SK-N-SH treated with all-trans-retinoic acid at 6 μM for 48 hours (cell line): ENCODE measurements around the gene DUXA.
"Not testable (repeated sequence)": the region's sequence is repeated elsewhere in the genome, so short reads cannot be mapped to it uniquely, and the experiment has no call there.

Source experiments
- ATAC-seq: fragments of 200-7000 bp; cut with Tn5 transposase; 3 replicates; pipeline ENCODE4 v1.9.1; 2020; ENCODE audit warnings: mild to moderate bottlenecking, moderate library complexity
- ARNTL ChIP-seq: fragments of 450-650 bp; formaldehyde crosslinking; IDR thresholded peaks from 2 replicates; pipeline ENCODE4 v1.5.0; 2020; ENCODE audit warnings: low read depth, mild to moderate bottlenecking, moderate library complexity, borderline replicate concordance
- BACH2 ChIP-seq: fragments of 250-450 bp; sonication (Bioruptor Pico); IDR thresholded peaks from 2 replicates; pipeline ENCODE4 v1.9.0; 2021; ENCODE audit warnings: mild to moderate bottlenecking, borderline replicate concordance
- CSDC2 ChIP-seq: fragments of 250-450 bp; sonication (Bioruptor Pico); IDR thresholded peaks from 2 replicates; pipeline ENCODE4 v1.5.0; 2020; ENCODE audit warnings: mild to moderate bottlenecking, moderate library complexity
- ESRRG ChIP-seq: fragments of 250-450 bp; sonication (Bioruptor Pico); IDR thresholded peaks from 2 replicates; pipeline ENCODE4 v1.6.1; 2021; ENCODE audit warnings: mild to moderate bottlenecking
- GLIS3 ChIP-seq: fragments of 250-450 bp; sonication (Bioruptor Pico); IDR thresholded peaks from 2 replicates; pipeline ENCODE4 v1.5.0; 2020; ENCODE audit warnings: mild to moderate bottlenecking, moderate library complexity
- ISL1 ChIP-seq: fragments of 250-450 bp; sonication (Bioruptor Pico); IDR thresholded peaks from 2 replicates; pipeline ENCODE4 v2.1.2; 2022; ENCODE audit warnings: mild to moderate bottlenecking, moderate library complexity
- OSR1 ChIP-seq: fragments of 250-450 bp; sonication (Bioruptor Pico); IDR thresholded peaks from 2 replicates; pipeline ENCODE4 v1.8.0; 2022; ENCODE audit warnings: moderate library complexity, mild to moderate bottlenecking, inconsistent platforms
- PPARA ChIP-seq: fragments of 250-450 bp; sonication (Bioruptor Pico); IDR thresholded peaks from 2 replicates; pipeline ENCODE4 v1.5.0; 2020; ENCODE audit warnings: mild to moderate bottlenecking, borderline replicate concordance
- RARB ChIP-seq: fragments of 250-450 bp; sonication (Bioruptor Pico); IDR thresholded peaks from 2 replicates; pipeline ENCODE4 v1.8.0; 2021; ENCODE audit warnings: mild to moderate bottlenecking, moderate library complexity
- SNAI2 ChIP-seq: fragments of 250-450 bp; sonication (Bioruptor Pico); IDR thresholded peaks from 2 replicates; pipeline ENCODE4 v1.5.0; 2020; ENCODE audit warnings: mild to moderate bottlenecking, moderate library complexity
- TCF4 ChIP-seq: fragments of 250-450 bp; sonication (Bioruptor Pico); IDR thresholded peaks from 2 replicates; pipeline ENCODE4 v1.8.0; 2021; ENCODE audit warnings: mild to moderate bottlenecking, moderate library complexity, borderline replicate concordance
- TOX ChIP-seq: fragments of 250-450 bp; sonication (Bioruptor Pico); IDR thresholded peaks from 2 replicates; pipeline ENCODE4 v1.8.0; 2021; ENCODE audit warnings: mild to moderate bottlenecking, moderate library complexity, borderline replicate concordance
- ZC3H10 ChIP-seq: fragments of 250-450 bp; sonication (Bioruptor Pico); IDR thresholded peaks from 2 replicates; pipeline ENCODE4 v1.5.1; 2021; ENCODE audit warnings: mild to moderate bottlenecking, moderate library complexity
- ZFP3 ChIP-seq: fragments of 250-450 bp; sonication (Bioruptor Pico); IDR thresholded peaks from 2 replicates; pipeline ENCODE4 v1.5.0; 2020; ENCODE audit warnings: mild to moderate bottlenecking, moderate library complexity
- ZFP30 ChIP-seq: fragments of 450-650 bp; formaldehyde crosslinking; IDR thresholded peaks from 2 replicates; pipeline ENCODE4 v1.5.0; 2022; ENCODE audit warnings: mild to moderate bottlenecking, moderate library complexity
- ZNF565 ChIP-seq: fragments of 450-650 bp; formaldehyde crosslinking; conservative IDR thresholded peaks from 2 replicates; pipeline ENCODE4 v1.5.0; 2020; ENCODE audit warnings: low read depth, mild to moderate bottlenecking, moderate library complexity
- ZNF70 ChIP-seq: fragments of 450-650 bp; formaldehyde crosslinking; IDR thresholded peaks from 2 replicates; pipeline ENCODE4 v1.5.0; 2020; ENCODE audit warnings: mild to moderate bottlenecking, moderate library complexity
- ZNF8 ChIP-seq: fragments of 450-650 bp; formaldehyde crosslinking; IDR thresholded peaks from 2 replicates; pipeline ENCODE4 v1.5.0; 2020; ENCODE audit warnings: mild to moderate bottlenecking, moderate library complexity
- TF ChIP-seq, protein P1 (sequence below): fragments of 250-450 bp; sonication (Bioruptor Pico); IDR thresholded peaks from 2 replicates; pipeline ENCODE4 v1.8.0; 2021; ENCODE audit warnings: low read depth, mild to moderate bottlenecking, moderate library complexity, borderline replicate concordance
- TF ChIP-seq, protein P2 (sequence below): fragments of 250-450 bp; sonication (Bioruptor Pico); IDR thresholded peaks from 2 replicates; pipeline ENCODE4 v1.5.0; 2020; ENCODE audit warnings: mild to moderate bottlenecking, moderate library complexity
- TF ChIP-seq, protein P3 (sequence below): fragments of 250-450 bp; sonication (Bioruptor Pico); IDR thresholded peaks from 2 replicates; pipeline ENCODE4 v1.8.0; 2020; ENCODE audit warnings: mild to moderate bottlenecking, moderate library complexity, borderline replicate concordance
- TF ChIP-seq, protein P4 (sequence below): fragments of 250-450 bp; sonication (Bioruptor Pico); IDR thresholded peaks from 2 replicates; pipeline ENCODE4 v1.5.1; 2020; ENCODE audit warnings: low read depth, mild to moderate bottlenecking, moderate library complexity

DUXA gene

DNA sequence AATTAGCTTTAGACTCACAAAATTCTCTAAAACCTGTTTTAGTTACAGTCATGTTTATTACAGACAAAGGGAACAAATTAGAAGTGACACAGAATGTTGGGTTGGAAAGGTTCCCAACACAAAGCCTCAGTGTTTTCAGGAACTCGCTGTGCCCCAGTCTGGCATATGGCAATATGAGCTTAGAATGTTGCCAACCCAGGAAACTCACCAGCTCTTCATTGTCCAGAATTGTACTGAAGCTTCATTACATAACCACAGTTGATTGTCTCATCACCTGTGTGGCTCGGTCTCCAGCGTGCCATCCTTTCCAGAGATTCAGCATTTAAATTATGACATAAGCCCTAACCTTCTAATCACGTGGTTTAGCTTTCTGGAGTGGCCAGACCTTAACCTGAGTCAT, 43.1 kb upstream of the DUXA start (continued):
- TF ChIP-seq ZNF70 (CRISPR knock-in tag) (no peak), SNAI2 (no peak), RARB (CRISPR knock-in tag) (no peak), TOX (CRISPR knock-in tag) (no peak), GLIS3 (no peak), ZNF8 (CRISPR knock-in tag) (no peak)
- TF ChIP-seq, protein P1, sequence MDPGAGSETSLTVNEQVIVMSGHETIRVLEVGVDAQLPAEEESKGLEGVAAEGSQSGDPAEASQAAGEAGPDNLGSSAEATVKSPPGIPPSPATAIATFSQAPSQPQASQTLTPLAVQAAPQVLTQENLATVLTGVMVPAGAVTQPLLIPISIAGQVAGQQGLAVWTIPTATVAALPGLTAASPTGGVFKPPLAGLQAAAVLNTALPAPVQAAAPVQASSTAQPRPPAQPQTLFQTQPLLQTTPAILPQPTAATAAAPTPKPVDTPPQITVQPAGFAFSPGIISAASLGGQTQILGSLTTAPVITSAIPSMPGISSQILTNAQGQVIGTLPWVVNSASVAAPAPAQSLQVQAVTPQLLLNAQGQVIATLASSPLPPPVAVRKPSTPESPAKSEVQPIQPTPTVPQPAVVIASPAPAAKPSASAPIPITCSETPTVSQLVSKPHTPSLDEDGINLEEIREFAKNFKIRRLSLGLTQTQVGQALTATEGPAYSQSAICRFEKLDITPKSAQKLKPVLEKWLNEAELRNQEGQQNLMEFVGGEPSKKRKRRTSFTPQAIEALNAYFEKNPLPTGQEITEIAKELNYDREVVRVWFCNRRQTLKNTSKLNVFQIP (CRISPR knock-in tag) = no peak

DNA sequence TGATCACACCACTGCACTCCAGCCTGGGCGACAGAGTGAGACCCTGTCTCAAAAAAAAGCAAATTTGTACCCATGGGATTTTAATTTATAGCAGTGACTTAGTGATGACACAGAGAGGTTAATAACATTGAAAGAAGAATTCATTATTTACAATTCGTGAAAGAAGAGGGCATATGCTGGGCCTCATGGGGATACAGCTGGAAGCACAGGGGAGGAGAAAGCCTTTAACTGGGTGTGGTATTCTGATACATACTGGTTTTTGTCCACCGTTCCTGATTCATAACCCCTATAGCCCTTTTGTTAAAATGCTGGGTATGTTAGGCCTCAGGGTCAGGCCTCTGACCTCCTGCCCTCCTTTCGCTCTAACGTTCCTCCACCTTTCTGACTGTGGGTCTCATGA, 34.9 kb upstream of the DUXA start:
- ATAC-seq = no peak
- TF ChIP-seq TOX (CRISPR knock-in tag) = no peak
- no peak for TF ChIP-seq ZC3H10 (CRISPR knock-in tag)
- no peak for TF ChIP-seq ZFP30 (CRISPR knock-in tag)
- no peak for TF ChIP-seq PPARA
- TF ChIP-seq ISL1 (CRISPR knock-in tag) = no peak
- no peak for TF ChIP-seq ZNF8 (CRISPR knock-in tag)
- TF ChIP-seq ZNF565 (CRISPR knock-in tag) = no peak
- TF ChIP-seq, protein P2, sequence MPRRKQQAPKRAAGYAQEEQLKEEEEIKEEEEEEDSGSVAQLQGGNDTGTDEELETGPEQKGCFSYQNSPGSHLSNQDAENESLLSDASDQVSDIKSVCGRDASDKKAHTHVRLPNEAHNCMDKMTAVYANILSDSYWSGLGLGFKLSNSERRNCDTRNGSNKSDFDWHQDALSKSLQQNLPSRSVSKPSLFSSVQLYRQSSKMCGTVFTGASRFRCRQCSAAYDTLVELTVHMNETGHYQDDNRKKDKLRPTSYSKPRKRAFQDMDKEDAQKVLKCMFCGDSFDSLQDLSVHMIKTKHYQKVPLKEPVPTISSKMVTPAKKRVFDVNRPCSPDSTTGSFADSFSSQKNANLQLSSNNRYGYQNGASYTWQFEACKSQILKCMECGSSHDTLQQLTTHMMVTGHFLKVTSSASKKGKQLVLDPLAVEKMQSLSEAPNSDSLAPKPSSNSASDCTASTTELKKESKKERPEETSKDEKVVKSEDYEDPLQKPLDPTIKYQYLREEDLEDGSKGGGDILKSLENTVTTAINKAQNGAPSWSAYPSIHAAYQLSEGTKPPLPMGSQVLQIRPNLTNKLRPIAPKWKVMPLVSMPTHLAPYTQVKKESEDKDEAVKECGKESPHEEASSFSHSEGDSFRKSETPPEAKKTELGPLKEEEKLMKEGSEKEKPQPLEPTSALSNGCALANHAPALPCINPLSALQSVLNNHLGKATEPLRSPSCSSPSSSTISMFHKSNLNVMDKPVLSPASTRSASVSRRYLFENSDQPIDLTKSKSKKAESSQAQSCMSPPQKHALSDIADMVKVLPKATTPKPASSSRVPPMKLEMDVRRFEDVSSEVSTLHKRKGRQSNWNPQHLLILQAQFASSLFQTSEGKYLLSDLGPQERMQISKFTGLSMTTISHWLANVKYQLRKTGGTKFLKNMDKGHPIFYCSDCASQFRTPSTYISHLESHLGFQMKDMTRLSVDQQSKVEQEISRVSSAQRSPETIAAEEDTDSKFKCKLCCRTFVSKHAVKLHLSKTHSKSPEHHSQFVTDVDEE (CRISPR knock-in tag) = no peak
- TF ChIP-seq, protein P3, sequence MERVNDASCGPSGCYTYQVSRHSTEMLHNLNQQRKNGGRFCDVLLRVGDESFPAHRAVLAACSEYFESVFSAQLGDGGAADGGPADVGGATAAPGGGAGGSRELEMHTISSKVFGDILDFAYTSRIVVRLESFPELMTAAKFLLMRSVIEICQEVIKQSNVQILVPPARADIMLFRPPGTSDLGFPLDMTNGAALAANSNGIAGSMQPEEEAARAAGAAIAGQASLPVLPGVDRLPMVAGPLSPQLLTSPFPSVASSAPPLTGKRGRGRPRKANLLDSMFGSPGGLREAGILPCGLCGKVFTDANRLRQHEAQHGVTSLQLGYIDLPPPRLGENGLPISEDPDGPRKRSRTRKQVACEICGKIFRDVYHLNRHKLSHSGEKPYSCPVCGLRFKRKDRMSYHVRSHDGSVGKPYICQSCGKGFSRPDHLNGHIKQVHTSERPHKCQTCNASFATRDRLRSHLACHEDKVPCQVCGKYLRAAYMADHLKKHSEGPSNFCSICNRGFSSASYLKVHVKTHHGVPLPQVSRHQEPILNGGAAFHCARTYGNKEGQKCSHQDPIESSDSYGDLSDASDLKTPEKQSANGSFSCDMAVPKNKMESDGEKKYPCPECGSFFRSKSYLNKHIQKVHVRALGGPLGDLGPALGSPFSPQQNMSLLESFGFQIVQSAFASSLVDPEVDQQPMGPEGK (CRISPR knock-in tag) = no peak
- no peak for TF ChIP-seq SNAI2
- no peak for TF ChIP-seq CSDC2 (CRISPR knock-in tag)
- TF ChIP-seq OSR1 = no peak
- no peak for TF ChIP-seq ARNTL (CRISPR knock-in tag)
- TF ChIP-seq, protein P1 (CRISPR knock-in tag) = no peak
- TF ChIP-seq, protein P4, sequence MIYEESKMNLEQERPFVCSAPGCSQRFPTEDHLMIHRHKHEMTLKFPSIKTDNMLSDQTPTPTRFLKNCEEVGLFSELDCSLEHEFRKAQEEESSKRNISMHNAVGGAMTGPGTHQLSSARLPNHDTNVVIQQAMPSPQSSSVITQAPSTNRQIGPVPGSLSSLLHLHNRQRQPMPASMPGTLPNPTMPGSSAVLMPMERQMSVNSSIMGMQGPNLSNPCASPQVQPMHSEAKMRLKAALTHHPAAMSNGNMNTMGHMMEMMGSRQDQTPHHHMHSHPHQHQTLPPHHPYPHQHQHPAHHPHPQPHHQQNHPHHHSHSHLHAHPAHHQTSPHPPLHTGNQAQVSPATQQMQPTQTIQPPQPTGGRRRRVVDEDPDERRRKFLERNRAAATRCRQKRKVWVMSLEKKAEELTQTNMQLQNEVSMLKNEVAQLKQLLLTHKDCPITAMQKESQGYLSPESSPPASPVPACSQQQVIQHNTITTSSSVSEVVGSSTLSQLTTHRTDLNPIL = no peak
- TF ChIP-seq TCF4 = no peak

DNA sequence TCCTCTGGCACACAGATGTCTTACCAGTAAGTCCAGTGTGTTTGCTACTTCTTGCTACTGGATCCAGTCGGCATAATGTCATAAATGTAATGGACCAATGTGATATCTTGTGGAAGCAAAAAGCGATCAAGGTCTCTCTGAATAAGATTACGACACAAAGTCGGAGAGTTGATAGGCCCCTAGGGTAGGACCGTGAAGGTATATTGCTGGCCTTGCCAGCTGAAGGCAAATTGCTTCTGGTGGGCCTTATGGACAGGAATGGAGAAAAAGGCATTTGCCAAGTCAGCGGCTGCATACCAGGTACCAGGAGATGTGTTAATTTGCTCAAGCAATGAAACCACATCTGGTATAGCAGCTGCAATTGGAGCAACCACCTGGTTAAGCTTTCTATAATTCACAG, 30.6 kb upstream of the DUXA start:
- not testable (repeated sequence) for ATAC-seq

DNA sequence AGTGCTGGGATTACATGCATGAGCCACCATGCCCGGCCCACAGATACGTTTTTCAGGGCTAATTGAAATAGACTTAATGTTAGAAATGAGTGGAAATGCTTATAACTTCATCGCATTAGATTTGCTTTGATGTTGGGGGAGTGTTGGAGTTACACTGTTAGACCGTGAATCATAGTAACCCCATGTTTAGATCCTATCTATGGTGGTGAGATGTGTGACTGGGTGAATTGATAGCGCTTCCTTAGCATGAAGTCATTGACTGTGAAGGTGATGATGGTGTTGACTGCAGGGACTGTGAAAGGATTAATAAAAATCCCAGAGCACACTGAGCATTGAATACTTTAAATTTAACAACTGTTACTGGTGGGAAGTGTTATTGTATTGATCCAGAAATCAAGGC, 25.7 kb upstream of the DUXA start:
- ATAC-seq = no peak
- TF ChIP-seq ISL1 (CRISPR knock-in tag) = no peak
- TF ChIP-seq TOX (CRISPR knock-in tag) = no peak
- TF ChIP-seq PPARA = no peak
- TF ChIP-seq, protein P2 (CRISPR knock-in tag) = no peak
- no peak for TF ChIP-seq TCF4
- TF ChIP-seq RARB (CRISPR knock-in tag) = no peak
- TF ChIP-seq ZNF565 (CRISPR knock-in tag) = no peak
- TF ChIP-seq BACH2 (CRISPR knock-in tag) = no peak
- TF ChIP-seq, protein P1 (CRISPR knock-in tag) = no peak
- no peak for TF ChIP-seq GLIS3
- no peak for TF ChIP-seq ZFP30 (CRISPR knock-in tag)
- TF ChIP-seq SNAI2 = no peak
- TF ChIP-seq ZNF8 (CRISPR knock-in tag) = no peak
- TF ChIP-seq ZFP3 (CRISPR knock-in tag) = no peak
- no peak for TF ChIP-seq ZNF70 (CRISPR knock-in tag)
- TF ChIP-seq OSR1 = no peak
- TF ChIP-seq ESRRG = no peak
- no peak for TF ChIP-seq ZC3H10 (CRISPR knock-in tag)
- TF ChIP-seq, all 23 proteins: peak for 0
